Mononuclear cell (primary cell): Measurements from ENCODE around the gene PDE4D. TPM values are rescaled to one million over a fixed set of nuclear protein-coding genes. Genes with fewer than 3 reads are reported as not detected.

ENCODE experiments used
- H3K27me3 ChIP-seq: 2 replicates; pipeline ENCODE4 v1.6.0; 2011; ENCODE audit warnings: low read length, control low read depth; ENCODE audit not compliant: insufficient read depth
- H3K4me1 ChIP-seq: 2 replicates; pipeline ENCODE4 v1.5.1; 2011; ENCODE audit warnings: mild to moderate bottlenecking, low read length, control low read depth; ENCODE audit not compliant: insufficient read depth
- H3K4me3 ChIP-seq: 2 replicates; pipeline ENCODE4 v1.5.1; 2011; ENCODE audit warnings: mild to moderate bottlenecking, low read length, moderate library complexity
- H3K9me3 ChIP-seq: 2 replicates; pipeline ENCODE4 v1.5.1; 2011; ENCODE audit warnings: low read depth, mild to moderate bottlenecking, control low read depth, low read length
- total RNA-seq: library from RNA; depleted of rRNA; stranded (reverse); fragments of >200 nt; gene quantifications from one replicate; pipeline ENCODE4 v1.2.3, GENCODE V29; 2012

The PDE4D gene
- total RNA-seq, 1 donor: 171 TPM

DNA sequence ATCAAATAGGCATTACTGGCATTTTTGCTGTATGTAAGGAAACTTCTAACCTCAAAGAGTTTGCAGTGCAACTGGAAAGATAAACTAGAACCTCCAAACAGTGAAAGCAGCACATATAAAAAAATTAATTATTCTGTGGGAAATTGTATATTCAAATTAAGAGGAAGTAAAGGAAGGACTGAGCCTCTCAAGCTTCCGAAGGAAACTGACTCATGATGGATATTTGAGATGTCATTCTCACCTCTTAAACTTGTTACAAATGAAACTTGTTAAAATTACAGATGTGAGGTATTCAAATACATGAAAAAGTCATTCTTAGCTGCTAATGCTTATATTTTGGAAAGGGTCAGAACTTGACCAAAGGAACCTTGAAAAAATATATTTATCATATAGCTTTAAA lies 538.7 kb downstream of the PDE4D start:
- Histone ChIP-seq H3K4me1 (peaks cover 6% of the 10 kb centered on the region), H3K4me3 (no peak overlapping the region), H3K9me3 (no peaks in the 10 kb centered on the region), H3K27me3 (no peaks in the 10 kb centered on the region)

- H3K27me3 ChIP-seq: no peaks in the 10 kb centered on the region
- H3K4me3 ChIP-seq: no peak overlapping the region
- H3K9me3 ChIP-seq: no peaks in the 10 kb centered on the region
- peaks cover 6% of the 10 kb centered on the region for H3K4me1 ChIP-seq
Observed at GRCh38 chr5:59354274-59354673, 539.3 kb downstream of the PDE4D start.

DNA sequence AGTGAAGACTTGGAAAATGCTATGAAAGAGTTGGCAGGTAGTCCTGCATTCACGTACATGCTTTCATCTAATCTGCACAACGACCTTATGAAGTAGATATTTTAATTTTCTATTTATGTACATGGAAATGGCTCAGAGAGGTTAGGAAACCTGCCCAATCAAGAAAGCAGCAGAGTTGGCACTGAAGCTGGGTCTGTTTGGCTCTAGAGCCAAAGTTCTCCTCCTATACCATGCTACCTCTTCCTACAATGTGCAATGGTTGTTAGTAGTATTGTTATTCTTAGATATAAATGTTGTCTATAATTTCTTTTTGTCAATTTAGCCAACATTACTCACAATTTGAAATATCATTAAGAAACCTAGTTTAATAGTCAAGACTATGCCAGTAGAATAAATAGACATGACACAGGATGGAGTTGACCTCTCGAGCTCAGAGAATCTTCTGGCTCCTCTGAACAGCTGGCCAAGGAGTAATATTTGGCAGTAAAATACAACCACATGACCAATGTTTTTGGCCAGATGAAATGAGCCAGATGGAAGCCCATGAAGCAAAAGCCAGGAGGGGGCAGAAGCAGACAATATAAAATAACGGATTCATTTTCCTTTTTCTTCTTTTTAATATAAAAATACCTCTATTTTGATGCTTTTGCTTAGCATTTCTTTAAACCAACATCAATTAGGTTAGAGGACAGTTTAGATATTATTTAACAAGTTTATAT lies 542.3 kb downstream of the PDE4D start:
- Histone ChIP-seq H3K9me3 (no peaks in the 10 kb centered on the region), H3K4me3 (no peak overlapping the region), H3K27me3 (no peaks in the 10 kb centered on the region), H3K4me1 (no peaks in the 10 kb centered on the region)

- no peak overlapping the region for H3K4me3 ChIP-seq
- H3K27me3 ChIP-seq: no peaks in the 10 kb centered on the region
- H3K9me3 ChIP-seq: no peaks in the 10 kb centered on the region
- H3K4me1 ChIP-seq: no peaks in the 10 kb centered on the region
Observed at GRCh38 chr5:59348189-59348588, 545.3 kb downstream of the PDE4D start.

DNA sequence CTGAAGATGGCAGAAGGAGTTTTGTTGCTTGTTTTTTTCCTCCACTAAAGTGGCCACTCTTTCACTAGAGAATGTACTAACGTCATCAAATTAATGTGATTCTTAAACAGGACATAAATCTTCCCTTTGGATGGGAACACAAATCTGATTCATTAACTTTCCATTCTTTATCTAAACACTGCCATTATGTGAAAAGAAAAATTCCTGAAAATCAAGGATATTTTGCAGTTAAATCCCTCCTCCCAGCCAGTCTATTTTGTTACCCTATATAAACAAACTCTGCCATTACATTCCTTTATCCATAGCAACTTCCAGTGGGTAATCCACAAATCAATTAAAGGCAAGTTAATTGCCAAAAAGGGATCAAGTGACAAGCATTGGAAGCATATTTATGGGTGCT lies 546.5 kb downstream of the PDE4D start:
- Histone ChIP-seq H3K4me3 (no peak overlapping the region), H3K4me1 (no peaks in the 10 kb centered on the region), H3K27me3 (no peaks in the 10 kb centered on the region), H3K9me3 (no peaks in the 10 kb centered on the region)

GRCh38 chr5:59346514-59346913 lies 547.0 kb downstream of the PDE4D start:
- Histone ChIP-seq H3K4me3 (no peak overlapping the region), H3K4me1 (no peaks in the 10 kb centered on the region), H3K27me3 (no peaks in the 10 kb centered on the region), H3K9me3 (no peaks in the 10 kb centered on the region)

DNA sequence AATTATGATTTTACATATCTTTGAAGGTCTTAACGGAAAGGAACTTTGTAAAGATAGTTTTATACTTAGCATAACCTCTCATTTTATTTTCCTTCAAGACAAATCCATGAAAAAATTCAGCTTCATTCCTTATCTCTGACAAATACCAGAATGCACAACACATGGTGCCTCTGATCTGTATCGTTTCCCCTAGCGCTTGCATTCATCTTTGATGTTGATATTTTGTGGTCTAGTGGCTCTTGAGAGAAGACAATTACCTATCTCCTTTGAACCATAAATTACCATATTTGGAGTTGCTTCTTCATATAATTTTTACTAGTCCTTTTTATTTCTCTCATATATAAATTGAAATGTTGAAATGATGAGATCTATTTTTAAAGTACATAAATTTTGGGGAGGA lies 551.3 kb downstream of the PDE4D start:
- no peaks in the 10 kb centered on the region for H3K9me3 ChIP-seq
- H3K27me3 ChIP-seq: no peaks in the 10 kb centered on the region
- H3K4me3 ChIP-seq: no peak overlapping the region
- no peaks in the 10 kb centered on the region for H3K4me1 ChIP-seq

GRCh38 chr5:59341760-59342159 lies 551.8 kb downstream of the PDE4D start:
- H3K27me3 ChIP-seq: no peaks in the 10 kb centered on the region
- H3K4me3 ChIP-seq: no peak overlapping the region
- H3K4me1 ChIP-seq: no peaks in the 10 kb centered on the region
- H3K9me3 ChIP-seq: no peaks in the 10 kb centered on the region

GRCh38 chr5:59341155-59341554 lies 552.4 kb downstream of the PDE4D start:
- Histone ChIP-seq H3K9me3 (no peaks in the 10 kb centered on the region), H3K4me3 (no peak overlapping the region), H3K4me1 (no peaks in the 10 kb centered on the region), H3K27me3 (no peaks in the 10 kb centered on the region)

- Histone ChIP-seq H3K9me3 (no peaks in the 10 kb centered on the region), H3K4me3 (no peak overlapping the region), H3K4me1 (no peaks in the 10 kb centered on the region), H3K27me3 (no peaks in the 10 kb centered on the region)
Observed at GRCh38 chr5:59340637-59341036, 552.9 kb downstream of the PDE4D start.

- H3K4me1 ChIP-seq: no peaks in the 10 kb centered on the region
- H3K4me3 ChIP-seq: no peak overlapping the region
- H3K9me3 ChIP-seq: no peaks in the 10 kb centered on the region
- H3K27me3 ChIP-seq: no peaks in the 10 kb centered on the region
Observed at GRCh38 chr5:59337240-59337639, 556.3 kb downstream of the PDE4D start.

- Histone ChIP-seq H3K4me1 (no peaks in the 10 kb centered on the region), H3K9me3 (no peaks in the 10 kb centered on the region), H3K4me3 (no peak overlapping the region), H3K27me3 (no peaks in the 10 kb centered on the region)
Observed at GRCh38 chr5:59335544-59335943, 558.0 kb downstream of the PDE4D start.

GRCh38 chr5:59333416-59333815 lies 560.1 kb downstream of the PDE4D start:
- Histone ChIP-seq H3K4me1 (no peaks in the 10 kb centered on the region), H3K27me3 (no peaks in the 10 kb centered on the region)

DNA sequence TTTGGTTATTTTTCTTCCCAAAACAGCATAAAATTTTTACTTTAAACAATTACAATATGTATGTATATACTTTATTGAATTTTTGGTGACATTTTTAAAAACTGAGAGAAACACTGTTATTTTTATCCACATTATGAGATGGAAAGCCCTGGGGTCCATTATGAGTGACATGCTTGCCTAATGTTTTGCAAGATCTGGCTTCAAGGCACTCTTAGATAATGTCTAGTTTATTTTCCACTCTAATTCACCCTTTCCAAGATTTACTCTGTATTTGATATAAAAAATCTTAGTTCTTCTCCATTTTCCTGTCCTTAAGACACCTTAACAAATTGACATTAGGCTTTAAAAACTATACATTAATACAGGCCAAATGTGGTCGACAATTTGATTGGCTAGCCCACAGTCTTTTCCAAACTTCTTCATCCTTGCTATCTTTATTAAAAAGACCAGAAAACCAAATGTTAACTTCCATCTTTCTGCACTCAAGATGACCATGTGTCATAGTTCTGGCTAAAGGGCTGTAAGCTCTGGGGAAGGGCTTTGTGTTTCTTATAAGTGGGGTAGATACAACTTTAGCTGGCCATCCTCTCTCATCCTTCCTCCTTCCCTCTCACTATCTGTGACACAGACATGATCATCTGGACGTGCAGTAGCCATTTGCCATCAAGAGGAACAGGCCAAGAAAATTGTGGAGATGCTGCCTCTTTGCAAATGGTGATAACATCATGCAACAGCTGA lies 561.1 kb downstream of the PDE4D start:
- Histone ChIP-seq H3K27me3 (no peaks in the 10 kb centered on the region), H3K4me1 (no peaks in the 10 kb centered on the region), H3K9me3 (no peaks in the 10 kb centered on the region), H3K4me3 (no peak overlapping the region)

More at GRCh38 chr5:59333416-59333815, 560.1 kb downstream of the PDE4D start:
- no peaks in the 10 kb centered on the region for H3K9me3 ChIP-seq
- H3K4me3 ChIP-seq: no peak overlapping the region

- no peak overlapping the region for H3K4me3 ChIP-seq
- H3K27me3 ChIP-seq: no peaks in the 10 kb centered on the region
- no peaks in the 10 kb centered on the region for H3K4me1 ChIP-seq
- H3K9me3 ChIP-seq: no peaks in the 10 kb centered on the region
Observed at GRCh38 chr5:59330680-59331079, 562.8 kb downstream of the PDE4D start.
